Suprapubic skin (tissue), 4 donors: ENCODE data around the gene GULP1. TPM values are rescaled to one million over a fixed set of nuclear protein-coding genes. Genes with fewer than 3 reads are reported as not detected.

Experiments
- DNase-seq, 2 donors: peaks; one replicate each; pipeline ENCODE4 v3.0.0-alpha.2; 2019; ENCODE audit warnings: low spot score in 2 of 2
- H3K27ac ChIP-seq: fragments of 200-600 bp; sonication (generic); one replicate; pipeline ENCODE4 v1.5.1; 2019
- H3K27me3 ChIP-seq: fragments of 200-600 bp; sonication (generic); one replicate; pipeline ENCODE4 v1.5.1; 2019
- H3K36me3 ChIP-seq: fragments of 200-600 bp; sonication (generic); one replicate; pipeline ENCODE4 v1.5.1; 2019
- H3K4me1 ChIP-seq: fragments of 200-600 bp; sonication (generic); one replicate; pipeline ENCODE4 v1.5.1; 2019
- H3K4me3 ChIP-seq: fragments of 200-600 bp; sonication (generic); one replicate; pipeline ENCODE4 v1.5.1; 2019; ENCODE audit warnings: mild to moderate bottlenecking
- H3K9me3 ChIP-seq: fragments of 200-600 bp; sonication (generic); one replicate; pipeline ENCODE4 v1.5.1; 2019
- EP300 ChIP-seq: sonication (generic); formaldehyde crosslinking; IDR thresholded peaks from one replicate; pipeline ENCODE4 v1.6.1; 2017; ENCODE audit warnings: antibody characterized with exemption
- POLR2A ChIP-seq, 2 donors: fragments of 450-650 bp; IDR thresholded peaks; one replicate each; pipeline ENCODE4 v1.6.1; 2017; ENCODE audit warnings: antibody characterized with exemption in 2 of 2, mild to moderate bottlenecking in 2 of 2, moderate library complexity in 2 of 2
- POLR2AphosphoS5 ChIP-seq, 3 donors: sonication (generic); formaldehyde crosslinking; IDR thresholded peaks; one replicate each; pipeline ENCODE4 v1.6.1; 2017; ENCODE audit warnings: antibody characterized with exemption in 3 of 3
- WGBS: methylation state at CpG from one replicate; pipeline ENCODE4 v1.1.5; 2018; 5-methylcytosine and 5-hydroxymethylcytosine counted together
- total RNA-seq, 4 donors: library from RNA; depleted of rRNA; stranded (reverse); fragments of >200 nt; gene quantifications; one replicate each; pipeline ENCODE4 v1.1.0, GENCODE V29; 2016
- TF ChIP-seq, protein P1 (sequence below), 2 donors: fragments of 200-600 bp in 1 of 2; fragments of 450-650 bp in 1 of 2; sonication (generic) in 1 of 2; IDR thresholded peaks; one replicate each; pipeline ENCODE4 v1.5.1; 2016 to 2019; ENCODE audit warnings: antibody characterized with exemption in 2 of 2, mild to moderate bottlenecking in 1 of 2, moderate library complexity in 1 of 2

The GULP1 gene
- total RNA-seq, 4 donors from 2014 or later, result 14.3 to 21.3 (median 17.5) TPM

DNA sequence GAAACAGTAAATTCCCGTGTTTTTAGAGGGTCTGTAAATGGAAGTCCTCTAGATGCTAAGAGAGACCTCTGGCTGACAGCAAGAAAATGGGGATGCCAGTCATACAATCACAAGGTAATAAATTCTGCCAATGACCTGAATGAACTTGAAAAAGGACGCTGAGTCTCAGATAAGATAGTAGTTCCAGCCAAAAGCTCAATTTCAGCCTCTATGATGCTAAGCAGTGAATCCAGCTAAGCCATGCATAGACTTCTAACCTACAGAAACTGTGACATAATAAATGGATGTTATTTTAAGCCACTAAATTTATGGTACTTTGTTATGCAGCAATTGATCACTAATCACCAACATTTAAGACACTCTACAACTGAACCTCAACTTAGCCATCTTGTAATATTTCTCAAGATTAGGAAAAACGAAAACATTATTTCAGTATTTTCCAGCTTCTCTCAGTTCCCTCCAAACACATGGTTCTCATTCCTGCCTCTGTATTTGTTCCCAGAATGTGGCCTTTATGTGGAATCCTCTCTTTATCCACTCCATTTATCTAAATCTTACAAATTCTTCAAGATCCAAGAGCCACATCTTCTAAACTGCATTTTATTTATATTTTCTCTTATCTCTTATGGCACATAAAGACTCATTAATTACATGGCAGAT lies 331.1 kb downstream of the GULP1 start:
- Histone ChIP-seq H3K36me3 (no peaks in the 10 kb centered on the region), H3K4me1 (no peaks in the 10 kb centered on the region), H3K27me3 (no peaks in the 10 kb centered on the region), H3K4me3 (no peak overlapping the region), H3K27ac (no peak overlapping the region), H3K9me3 (no peaks in the 10 kb centered on the region)
- WGBS, result 60% methylated on average over 3 of the region's 3 CpGs
- TF ChIP-seq POLR2A (IDR thresholded peaks at IDR 0.05) (no peak), POLR2AphosphoS5 (IDR thresholded peaks at IDR 0.05) (no peak), EP300 (no peak)
- TF ChIP-seq, protein P1, sequence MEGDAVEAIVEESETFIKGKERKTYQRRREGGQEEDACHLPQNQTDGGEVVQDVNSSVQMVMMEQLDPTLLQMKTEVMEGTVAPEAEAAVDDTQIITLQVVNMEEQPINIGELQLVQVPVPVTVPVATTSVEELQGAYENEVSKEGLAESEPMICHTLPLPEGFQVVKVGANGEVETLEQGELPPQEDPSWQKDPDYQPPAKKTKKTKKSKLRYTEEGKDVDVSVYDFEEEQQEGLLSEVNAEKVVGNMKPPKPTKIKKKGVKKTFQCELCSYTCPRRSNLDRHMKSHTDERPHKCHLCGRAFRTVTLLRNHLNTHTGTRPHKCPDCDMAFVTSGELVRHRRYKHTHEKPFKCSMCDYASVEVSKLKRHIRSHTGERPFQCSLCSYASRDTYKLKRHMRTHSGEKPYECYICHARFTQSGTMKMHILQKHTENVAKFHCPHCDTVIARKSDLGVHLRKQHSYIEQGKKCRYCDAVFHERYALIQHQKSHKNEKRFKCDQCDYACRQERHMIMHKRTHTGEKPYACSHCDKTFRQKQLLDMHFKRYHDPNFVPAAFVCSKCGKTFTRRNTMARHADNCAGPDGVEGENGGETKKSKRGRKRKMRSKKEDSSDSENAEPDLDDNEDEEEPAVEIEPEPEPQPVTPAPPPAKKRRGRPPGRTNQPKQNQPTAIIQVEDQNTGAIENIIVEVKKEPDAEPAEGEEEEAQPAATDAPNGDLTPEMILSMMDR (IDR thresholded peaks at IDR 0.05), result no peak
- DNase-seq, result no peak

DNA sequence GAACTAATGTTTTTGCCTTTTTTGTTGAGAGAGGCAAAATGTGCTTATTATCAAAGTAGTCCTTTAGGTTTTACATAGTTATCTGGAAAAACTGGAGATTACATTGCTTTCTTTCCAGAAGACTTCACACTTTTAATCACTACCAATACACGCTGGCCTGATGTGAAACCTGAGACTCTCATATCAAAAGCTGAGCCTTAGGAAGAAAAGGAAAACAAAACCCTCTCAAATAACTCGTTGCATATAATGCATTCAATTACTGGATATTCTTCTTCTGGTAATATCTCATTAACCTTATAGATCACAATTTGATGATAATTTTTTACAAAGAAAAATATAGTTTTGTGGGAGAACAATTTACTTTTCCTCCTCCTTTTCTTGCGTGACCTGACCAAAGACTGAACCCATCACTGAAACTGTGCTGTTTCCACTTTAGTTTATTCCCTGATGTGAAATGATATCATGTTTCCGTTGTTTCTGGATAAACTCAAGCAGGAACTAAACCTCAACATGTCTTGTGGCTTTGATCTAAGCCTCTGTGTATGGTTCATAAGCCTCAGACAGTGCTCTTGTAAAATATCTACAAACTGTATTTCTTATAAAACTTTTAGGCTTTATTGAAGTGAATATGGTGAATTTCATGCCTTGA lies 332.4 kb downstream of the GULP1 start:
- WGBS, result 42% methylated on average over 4 of the region's 4 CpGs
- DNase-seq, result no peak
- Histone ChIP-seq H3K27ac (no peak overlapping the region), H3K36me3 (no peaks in the 10 kb centered on the region), H3K4me3 (no peak overlapping the region), H3K27me3 (no peaks in the 10 kb centered on the region), H3K4me1 (peaks cover 10% of the 10 kb centered on the region), H3K9me3 (no peaks in the 10 kb centered on the region)
- TF ChIP-seq POLR2A (IDR thresholded peaks at IDR 0.05) (no peak), EP300 (no peak), POLR2AphosphoS5 (IDR thresholded peaks at IDR 0.05) (no peak)
- TF ChIP-seq, protein P1 (IDR thresholded peaks at IDR 0.05), result no peak

DNA sequence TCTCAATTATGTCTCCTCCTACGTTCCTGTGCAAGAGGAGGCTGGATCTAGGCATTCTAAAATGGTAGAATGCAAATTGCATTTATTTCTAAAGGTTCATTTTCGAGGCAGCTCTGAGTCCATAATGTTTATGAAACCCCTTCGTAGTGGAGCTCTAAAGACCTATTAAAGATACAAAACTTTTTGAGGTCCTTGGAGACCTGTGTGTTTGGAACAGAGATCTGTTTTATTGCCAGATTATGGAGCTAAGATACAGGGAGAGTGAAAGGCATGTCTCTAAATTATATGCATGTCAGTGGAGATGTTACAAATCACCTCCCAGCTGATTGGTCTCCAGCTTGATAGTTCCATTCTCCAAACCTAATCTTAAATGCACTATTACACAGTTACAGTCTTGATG lies 335.8 kb downstream of the GULP1 start:
- Histone ChIP-seq H3K27ac (no peak overlapping the region), H3K4me3 (no peak overlapping the region), H3K9me3 (no peaks in the 10 kb centered on the region), H3K4me1 (peaks cover 22% of the 10 kb centered on the region), H3K36me3 (no peaks in the 10 kb centered on the region), H3K27me3 (no peaks in the 10 kb centered on the region)
- 86% methylated on average over 3 of the region's 3 CpGs for WGBS
- TF ChIP-seq, protein P1 (IDR thresholded peaks at IDR 0.05), result no peak
- TF ChIP-seq POLR2A (IDR thresholded peaks at IDR 0.05), result no peak
- no peak for TF ChIP-seq EP300
- TF ChIP-seq POLR2AphosphoS5 (IDR thresholded peaks at IDR 0.05), result no peak
- no peak for DNase-seq

DNA sequence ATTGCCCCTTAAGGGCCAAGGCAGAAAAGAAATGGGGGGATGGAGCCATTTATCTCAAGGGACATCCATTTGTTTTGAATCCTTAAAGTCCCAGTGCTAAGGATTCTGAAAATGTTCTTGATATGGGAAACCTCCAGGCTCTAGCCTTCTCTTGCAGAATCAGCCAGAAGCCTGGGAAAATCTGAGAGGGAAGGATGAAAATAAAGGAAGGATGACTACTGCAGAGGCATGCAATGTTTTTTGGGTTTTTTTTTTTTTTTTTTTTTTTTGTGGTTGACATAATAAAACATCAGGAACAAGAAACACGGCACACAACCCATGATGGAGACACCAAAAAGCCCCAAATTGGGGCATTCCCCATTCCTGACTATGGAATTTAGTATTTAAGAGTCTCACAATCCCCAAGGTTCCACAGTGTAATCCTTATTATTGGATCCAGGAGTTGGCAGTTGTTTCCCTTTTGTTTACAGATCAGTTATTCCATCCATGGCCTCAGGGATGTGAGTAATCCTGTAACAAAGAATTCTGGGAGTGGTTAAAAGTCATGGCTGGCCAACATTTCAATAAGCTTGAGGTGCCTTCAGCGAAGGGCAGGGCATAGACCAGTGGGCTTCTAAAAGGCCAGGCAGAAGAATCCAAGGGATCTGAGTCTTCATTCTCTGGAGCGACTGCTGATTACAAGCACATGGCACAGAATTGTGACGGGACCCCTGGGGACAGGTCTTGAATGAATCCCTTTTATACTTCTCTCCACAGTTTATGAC lies 337.5 kb downstream of the GULP1 start:
- WGBS, result 32% methylated on average over 4 of the region's 4 CpGs
- no peaks in the 10 kb centered on the region for H3K9me3 ChIP-seq
- H3K4me1 ChIP-seq, result peaks cover 22% of the 10 kb centered on the region
- H3K4me3 ChIP-seq, result no peak overlapping the region
- peak overlapping the region; percentile 57 for H3K27ac ChIP-seq
- no peaks in the 10 kb centered on the region for H3K27me3 ChIP-seq
- DNase-seq, result no peak
- no peak for TF ChIP-seq POLR2AphosphoS5 (IDR thresholded peaks at IDR 0.05)
- TF ChIP-seq, protein P1 (IDR thresholded peaks at IDR 0.05), result no peak
- no peak for TF ChIP-seq POLR2A (IDR thresholded peaks at IDR 0.05)
- TF ChIP-seq EP300, result no peak
- H3K36me3 ChIP-seq, result no peaks in the 10 kb centered on the region
